Nephron (organoid): ENCODE results near the gene GOT2.
"Not testable (repeated sequence)": the region's sequence is repeated elsewhere in the genome, so short reads cannot be mapped to it uniquely, and the experiment has no call there.

Source experiments
- H3K27ac Mint-ChIP-seq, 3 experiments: 2 replicates each; pipeline ENCODE4 v1.8.0; 2020; ENCODE audit warnings: mixed read lengths in 3 of 3, mild to moderate bottlenecking in 2 of 3, moderate library complexity in 1 of 3
- H3K27me3 Mint-ChIP-seq: 2 replicates; pipeline ENCODE4 v1.8.0; 2021; ENCODE audit warnings: low read depth, mild to moderate bottlenecking, moderate library complexity, mixed read lengths
- H3K36me3 Mint-ChIP-seq: 2 replicates; pipeline ENCODE4 v1.8.0; 2020; ENCODE audit warnings: low read depth, mixed read lengths
- H3K4me1 Mint-ChIP-seq: 2 replicates; pipeline ENCODE4 v1.8.0; 2020; ENCODE audit warnings: mixed read lengths
- H3K4me3 Mint-ChIP-seq, 3 experiments: 2 replicates each; pipeline ENCODE4 v1.8.0; 2020; ENCODE audit warnings: mild to moderate bottlenecking in 3 of 3, mixed read lengths in 3 of 3, moderate library complexity in 2 of 3
- H3K9me3 Mint-ChIP-seq: 2 replicates; pipeline ENCODE4 v1.8.0; 2020; ENCODE audit warnings: mixed read lengths
- CTCF ChIP-seq, 3 experiments: fragments of 200-600 bp; sonication (generic); IDR thresholded peaks; one replicate each; pipeline ENCODE4 v1.5.0; 2021; ENCODE audit warnings: antibody characterized with exemption in 3 of 3; ENCODE audit not compliant: unreplicated experiment in 3 of 3

The GOT2 gene

GRCh38 chr16:58665200-58665599 is 68.9 kb downstream of the GOT2 start:
- no peak for TF ChIP-seq CTCF (IDR thresholded peaks at IDR 0.05; ENCODE audit: unreplicated experiment in 3 of 3)
- no peak overlapping the region for H3K27ac Mint-ChIP-seq
- H3K27me3 Mint-ChIP-seq: no peaks in the 10 kb centered on the region
- peaks cover 17% of the 10 kb centered on the region for H3K36me3 Mint-ChIP-seq
- no peaks in the 10 kb centered on the region for H3K4me1 Mint-ChIP-seq
- no peaks in the 10 kb centered on the region for H3K9me3 Mint-ChIP-seq
- no peak overlapping the region for H3K4me3 Mint-ChIP-seq

- Mint-ChIP-seq H3K9me3 (no peaks in the 10 kb centered on the region), H3K36me3 (peaks cover under 1% of the 10 kb centered on the region), H3K27ac (no peak overlapping the region), H3K4me1 (no peaks in the 10 kb centered on the region), H3K4me3 (no peak overlapping the region), H3K27me3 (peaks cover 3% of the 10 kb centered on the region)
- peak; percentile 65 to 72 (median 69) for TF ChIP-seq CTCF (IDR thresholded peaks at IDR 0.05; ENCODE audit: unreplicated experiment in 3 of 3)
These were observed 72.8 kb downstream of the GOT2 start for GRCh38 chr16:58661199-58661830.

- H3K9me3 Mint-ChIP-seq, H3K27me3 Mint-ChIP-seq, H3K27ac Mint-ChIP-seq, H3K36me3 Mint-ChIP-seq, H3K4me1 Mint-ChIP-seq, H3K4me3 Mint-ChIP-seq: not testable (repeated sequence)
These were observed 74.2 kb downstream of the GOT2 start for GRCh38 chr16:58659911-58660310.

DNA sequence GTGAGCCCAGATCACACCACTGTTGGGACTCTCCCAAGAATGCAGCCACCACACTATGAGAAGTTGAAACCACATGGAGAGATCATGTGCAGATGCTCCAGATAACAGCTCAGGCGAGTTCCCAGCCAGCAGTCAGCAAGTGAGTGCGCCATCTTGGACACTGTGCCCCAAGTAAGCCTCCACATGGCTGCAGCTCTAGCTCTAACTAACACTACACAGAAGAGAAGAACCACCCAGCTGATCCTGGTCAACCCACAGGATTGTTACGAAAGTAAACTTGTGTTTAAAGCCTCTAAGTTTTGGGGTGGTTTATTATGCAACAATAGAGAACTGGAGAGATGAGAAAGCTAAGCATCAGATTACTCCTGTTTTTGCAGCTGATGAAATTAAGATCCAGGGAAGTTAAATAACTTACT is 75.3 kb downstream of the GOT2 start:
- Mint-ChIP-seq H3K27me3 (peaks cover 4% of the 10 kb centered on the region), H3K4me3 (no peak overlapping the region), H3K4me1 (no peaks in the 10 kb centered on the region), H3K36me3 (no peaks in the 10 kb centered on the region), H3K9me3 (no peaks in the 10 kb centered on the region), H3K27ac (no peak overlapping the region)
- no peak for TF ChIP-seq CTCF (IDR thresholded peaks at IDR 0.05; ENCODE audit: unreplicated experiment in 3 of 3)
